ENCODE results near the gene CHD2. TPM values are rescaled to one million over a fixed set of nuclear protein-coding genes. Genes with fewer than 3 reads are reported as not detected.
A peak's percentile ranks its signal among the peaks of the same experiment; 100 is the strongest.
"Not testable (repeated sequence)": the region's sequence is repeated elsewhere in the genome, so short reads cannot be mapped to it uniquely, and the experiment has no call there.

CHD2 gene
- total and polyA plus RNA-seq, 2 experiments from 2014 or later: 36.5 to 39.0 TPM

- Histone ChIP-seq H3K9me3 (ENCODE audit: low read depth) (no peaks in the 10 kb centered on the region), H3K27ac (peak overlapping the region; percentile 94), H3K79me2 (ENCODE audit: insufficient read depth) (peaks cover 24% of the 10 kb centered on the region), H3K4me2 (ENCODE audit: unreplicated experiment) (peak overlapping the region; percentile 73), H3K9ac (peak overlapping the region; percentile 20; the same call in 1 of the 2 replicates), H3K9me2 (ENCODE audit: insufficient read depth) (no peaks in the 10 kb centered on the region), H3K4me3 (no peak overlapping the region), H3K36me3 (ENCODE audit: low read depth) (peaks cover 21% of the 10 kb centered on the region), H3K27me3 (replicated peaks; ENCODE audit: insufficient read depth) (no peaks in the 10 kb centered on the region), H2AFZ (no peak overlapping the region), H3K4me1 (ENCODE audit: insufficient read depth) (peaks cover 27% of the 10 kb centered on the region), H4K20me1 (ENCODE audit: insufficient read depth) (no peaks in the 10 kb centered on the region), H3F3A (ENCODE audit: insufficient read depth) (peaks cover 31% of the 10 kb centered on the region)
- in situ Hi-C loops (cut with MboI): loop anchor here (10.0 to 25.0 kb wide), 2 partner anchors 957 to 1075 kb away; no protein-coding TSS in a partner anchor
- DNase-seq: peak; percentile 70
- WGBS, 2 experiments (ENCODE audit: low coverage in 1 of 2, low lambda C conversion rate in 2 of 2, missing lambda C conversion rate in 2 of 2): 50% methylated on average over 12 of the region's 12 CpGs
- TF ChIP-seq EZH2phosphoT487 (IDR thresholded peaks at IDR 0.05; ENCODE audit: insufficient read depth, low read depth) (no peak), EZH2 (IDR thresholded peaks at IDR 0.05; ENCODE audit: insufficient read depth, poor library complexity, severe bottlenecking) (no peak)
These were observed 129.8 kb downstream of the CHD2 start for GRCh38 chr15:93029836-93030429.

GRCh38 chr15:93030430-93031102 is 130.4 kb downstream of the CHD2 start:
- Histone ChIP-seq H3K9ac (0 out of 2 replicates have a peak overlapping the region, but pooled peaks have one; percentile 20), H4K20me1 (ENCODE audit: insufficient read depth) (no peaks in the 10 kb centered on the region), H3K27ac (no peak overlapping the region), H3K4me1 (ENCODE audit: insufficient read depth) (peaks cover 27% of the 10 kb centered on the region), H3K9me3 (ENCODE audit: low read depth) (no peaks in the 10 kb centered on the region), H3F3A (ENCODE audit: insufficient read depth) (peaks cover 31% of the 10 kb centered on the region), H3K4me2 (ENCODE audit: unreplicated experiment) (no peak overlapping the region), H3K27me3 (replicated peaks; ENCODE audit: insufficient read depth) (no peaks in the 10 kb centered on the region), H3K79me2 (ENCODE audit: insufficient read depth) (peaks cover 17% of the 10 kb centered on the region), H3K36me3 (ENCODE audit: low read depth) (peaks cover 19% of the 10 kb centered on the region; the same call in 1 of the 2 replicates), H3K9me2 (ENCODE audit: insufficient read depth) (no peaks in the 10 kb centered on the region), H2AFZ (no peak overlapping the region), H3K4me3 (no peak overlapping the region)
- in situ Hi-C loops (cut with MboI): loop anchor here (10.0 to 25.0 kb wide), 2 partner anchors 957 to 1074 kb away; no protein-coding TSS in a partner anchor
- DNase-seq: peak; percentile 79
- WGBS, 2 experiments (ENCODE audit: low coverage in 1 of 2, low lambda C conversion rate in 2 of 2, missing lambda C conversion rate in 2 of 2): 16 to 19% methylated on average over 20 of the region's 20 CpGs
- TF ChIP-seq EZH2phosphoT487 (IDR thresholded peaks at IDR 0.05; ENCODE audit: insufficient read depth, low read depth) (no peak), EZH2 (IDR thresholded peaks at IDR 0.05; ENCODE audit: insufficient read depth, poor library complexity, severe bottlenecking) (no peak)

- no peaks in the 10 kb centered on the region for H3K9me2 ChIP-seq (ENCODE audit: insufficient read depth)
- 62 to 70% methylated on average over 8 to 9 of the region's 9 CpGs for WGBS, 2 experiments (ENCODE audit: low coverage in 1 of 2, low lambda C conversion rate in 2 of 2, missing lambda C conversion rate in 2 of 2)
- peaks cover 13% of the 10 kb centered on the region for H3K79me2 ChIP-seq (ENCODE audit: insufficient read depth)
- no peaks in the 10 kb centered on the region for H4K20me1 ChIP-seq (ENCODE audit: insufficient read depth)
- no peaks in the 10 kb centered on the region for H3K9me3 ChIP-seq (ENCODE audit: low read depth)
- H3K27ac ChIP-seq: no peak overlapping the region
- H3K9ac ChIP-seq: no peak overlapping the region
- TF ChIP-seq EZH2phosphoT487 (IDR thresholded peaks at IDR 0.05; ENCODE audit: insufficient read depth, low read depth): no peak
- TF ChIP-seq EZH2 (IDR thresholded peaks at IDR 0.05; ENCODE audit: insufficient read depth, poor library complexity, severe bottlenecking): no peak
- peaks cover 14% of the 10 kb centered on the region; the same call in 1 of the 2 replicates for H3K36me3 ChIP-seq (ENCODE audit: low read depth)
- H3F3A ChIP-seq (ENCODE audit: insufficient read depth): peaks cover 31% of the 10 kb centered on the region
- no peak for DNase-seq
- no peaks in the 10 kb centered on the region for H3K27me3 ChIP-seq (replicated peaks; ENCODE audit: insufficient read depth)
- peaks cover 27% of the 10 kb centered on the region for H3K4me1 ChIP-seq (ENCODE audit: insufficient read depth)
- in situ Hi-C loops (cut with MboI): loop anchor here (10.0 to 25.0 kb wide), 2 partner anchors 956 to 1074 kb away; no protein-coding TSS in a partner anchor
- H3K4me2 ChIP-seq (ENCODE audit: unreplicated experiment): no peak overlapping the region
- H3K4me3 ChIP-seq: no peak overlapping the region
- H2AFZ ChIP-seq: no peak overlapping the region
These were observed 131.0 kb downstream of the CHD2 start for GRCh38 chr15:93031103-93031464.

- DNase-seq; H3K79me2 ChIP-seq (ENCODE audit: insufficient read depth); H3K9ac ChIP-seq; H2AFZ ChIP-seq; H3K36me3 ChIP-seq (ENCODE audit: low read depth); H3K27me3 ChIP-seq (replicated peaks; ENCODE audit: insufficient read depth); H4K20me1 ChIP-seq (ENCODE audit: insufficient read depth); H3K9me2 ChIP-seq (ENCODE audit: insufficient read depth); H3K27ac ChIP-seq; H3K9me3 ChIP-seq (ENCODE audit: low read depth); H3K4me3 ChIP-seq; H3K4me2 ChIP-seq (ENCODE audit: unreplicated experiment): not testable (repeated sequence)
- 70 to 86% methylated on average over 20 to 38 of the region's 44 CpGs for WGBS, 2 experiments (ENCODE audit: low coverage in 1 of 2, low lambda C conversion rate in 2 of 2, missing lambda C conversion rate in 2 of 2)
- H3K4me1 ChIP-seq (ENCODE audit: insufficient read depth): peaks cover 27% of the 10 kb centered on the region
- in situ Hi-C loops (cut with MboI): loop anchor here (10.0 to 25.0 kb wide), 2 partner anchors 956 to 1073 kb away; no protein-coding TSS in a partner anchor
- H3F3A ChIP-seq (ENCODE audit: insufficient read depth): peaks cover 26% of the 10 kb centered on the region
These were observed 131.6 kb downstream of the CHD2 start for GRCh38 chr15:93031557-93032384.

- H3F3A ChIP-seq (ENCODE audit: insufficient read depth): peaks cover 18% of the 10 kb centered on the region
- H3K4me2 ChIP-seq (ENCODE audit: unreplicated experiment); H3K9ac ChIP-seq; DNase-seq; H3K27ac ChIP-seq; H3K9me3 ChIP-seq (ENCODE audit: low read depth); H4K20me1 ChIP-seq (ENCODE audit: insufficient read depth); H3K27me3 ChIP-seq (replicated peaks; ENCODE audit: insufficient read depth); H3K9me2 ChIP-seq (ENCODE audit: insufficient read depth); H3K36me3 ChIP-seq (ENCODE audit: low read depth); H3K79me2 ChIP-seq (ENCODE audit: insufficient read depth); H2AFZ ChIP-seq; H3K4me3 ChIP-seq: not testable (repeated sequence)
- WGBS, 2 experiments (ENCODE audit: low coverage in 1 of 2, low lambda C conversion rate in 2 of 2, missing lambda C conversion rate in 2 of 2): 85 to 89% methylated on average over 21 of the region's 21 CpGs
- in situ Hi-C loops (cut with MboI): loop anchor here (10.0 to 25.0 kb wide), 2 partner anchors 955 to 1072 kb away; no protein-coding TSS in a partner anchor
- peaks cover 24% of the 10 kb centered on the region for H3K4me1 ChIP-seq (ENCODE audit: insufficient read depth)
These were observed 132.5 kb downstream of the CHD2 start for GRCh38 chr15:93032515-93033206.

All from GM23248 (cell line).